ENCODE results near the gene LUC7L3. TPM values are rescaled to one million over a fixed set of nuclear protein-coding genes. Genes with fewer than 3 reads are reported as not detected.

The LUC7L3 gene
- total and polyA plus RNA-seq, 8 donors = 76.1 to 831 (median 643) TPM

DNA sequence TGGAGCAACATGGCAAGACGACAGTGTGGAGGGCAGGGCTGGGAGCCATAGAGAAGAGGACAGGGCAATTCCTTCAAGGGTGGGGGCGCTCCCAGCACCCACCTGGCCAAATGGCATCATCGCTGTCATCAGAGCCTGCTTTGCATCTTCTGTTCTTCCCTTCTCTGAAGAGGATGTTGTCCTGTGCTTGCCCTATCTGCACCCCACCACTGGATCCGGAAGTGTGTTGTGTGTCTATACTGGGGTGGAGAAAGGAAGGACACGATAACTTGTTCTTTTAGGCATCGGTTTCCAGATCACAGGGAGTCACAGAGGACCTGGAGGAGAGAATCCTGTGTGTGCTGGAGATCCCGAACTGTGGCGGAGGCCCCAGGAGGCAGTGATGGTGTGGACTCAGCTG is 73.6 kb downstream of the LUC7L3 start:
- ATAC-seq (peak; percentile 17), DNase-seq (no peak)
- Histone ChIP-seq H3K4me1 (peaks cover 0 to 7% of the 10 kb centered on the region in 2 donors), H3K27me3 (no peaks in the 10 kb centered on the region), H3K27ac (peak overlapping the region in 1 of 2 donors; percentile 65), H3K36me3 (no peaks in the 10 kb centered on the region), H3K4me3 (no peak overlapping the region), H3K9me3 (no peaks in the 10 kb centered on the region)
- TF ChIP-seq, protein P1, sequence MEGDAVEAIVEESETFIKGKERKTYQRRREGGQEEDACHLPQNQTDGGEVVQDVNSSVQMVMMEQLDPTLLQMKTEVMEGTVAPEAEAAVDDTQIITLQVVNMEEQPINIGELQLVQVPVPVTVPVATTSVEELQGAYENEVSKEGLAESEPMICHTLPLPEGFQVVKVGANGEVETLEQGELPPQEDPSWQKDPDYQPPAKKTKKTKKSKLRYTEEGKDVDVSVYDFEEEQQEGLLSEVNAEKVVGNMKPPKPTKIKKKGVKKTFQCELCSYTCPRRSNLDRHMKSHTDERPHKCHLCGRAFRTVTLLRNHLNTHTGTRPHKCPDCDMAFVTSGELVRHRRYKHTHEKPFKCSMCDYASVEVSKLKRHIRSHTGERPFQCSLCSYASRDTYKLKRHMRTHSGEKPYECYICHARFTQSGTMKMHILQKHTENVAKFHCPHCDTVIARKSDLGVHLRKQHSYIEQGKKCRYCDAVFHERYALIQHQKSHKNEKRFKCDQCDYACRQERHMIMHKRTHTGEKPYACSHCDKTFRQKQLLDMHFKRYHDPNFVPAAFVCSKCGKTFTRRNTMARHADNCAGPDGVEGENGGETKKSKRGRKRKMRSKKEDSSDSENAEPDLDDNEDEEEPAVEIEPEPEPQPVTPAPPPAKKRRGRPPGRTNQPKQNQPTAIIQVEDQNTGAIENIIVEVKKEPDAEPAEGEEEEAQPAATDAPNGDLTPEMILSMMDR (IDR thresholded peaks at IDR 0.05) = no peak
- intact Hi-C loops (cut with DNase I) = loop anchor here in 1 of 2 donors (10.0 kb wide), 1 partner anchor 162 kb away; no protein-coding TSS in a partner anchor

DNA sequence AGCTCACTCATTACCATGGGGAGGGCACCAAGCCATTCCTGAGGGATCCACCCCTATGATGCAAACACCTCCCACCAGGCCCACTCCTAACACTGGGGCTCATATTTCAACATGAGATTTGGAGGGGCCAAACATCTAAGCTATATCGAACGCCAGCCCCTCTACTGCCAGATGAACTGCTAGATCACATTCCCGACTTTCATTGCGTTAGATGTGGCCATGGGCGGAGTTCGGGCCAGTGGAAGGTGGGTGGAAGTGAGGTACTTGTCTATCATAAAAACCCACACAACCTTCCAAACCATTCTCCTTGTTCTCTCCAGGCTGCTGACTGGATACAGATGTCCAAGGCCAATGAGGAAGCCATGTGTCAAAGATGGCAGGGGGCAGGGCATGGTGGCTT is 75.0 kb downstream of the LUC7L3 start:
- ATAC-seq (no peak), DNase-seq (no peak)
- no peak overlapping the region for H3K4me3 ChIP-seq
- H3K4me1 ChIP-seq = peaks cover 0 to 7% of the 10 kb centered on the region in 2 donors
- no peaks in the 10 kb centered on the region for H3K27me3 ChIP-seq
- no peaks in the 10 kb centered on the region for H3K9me3 ChIP-seq
- H3K27ac ChIP-seq = no peak overlapping the region
- no peaks in the 10 kb centered on the region for H3K36me3 ChIP-seq
- TF ChIP-seq, protein P1 (IDR thresholded peaks at IDR 0.05) = no peak
- intact Hi-C loops (cut with DNase I) = loop anchor here in 1 of 2 donors (10.0 kb wide), 1 partner anchor 160 kb away; no protein-coding TSS in a partner anchor

DNA sequence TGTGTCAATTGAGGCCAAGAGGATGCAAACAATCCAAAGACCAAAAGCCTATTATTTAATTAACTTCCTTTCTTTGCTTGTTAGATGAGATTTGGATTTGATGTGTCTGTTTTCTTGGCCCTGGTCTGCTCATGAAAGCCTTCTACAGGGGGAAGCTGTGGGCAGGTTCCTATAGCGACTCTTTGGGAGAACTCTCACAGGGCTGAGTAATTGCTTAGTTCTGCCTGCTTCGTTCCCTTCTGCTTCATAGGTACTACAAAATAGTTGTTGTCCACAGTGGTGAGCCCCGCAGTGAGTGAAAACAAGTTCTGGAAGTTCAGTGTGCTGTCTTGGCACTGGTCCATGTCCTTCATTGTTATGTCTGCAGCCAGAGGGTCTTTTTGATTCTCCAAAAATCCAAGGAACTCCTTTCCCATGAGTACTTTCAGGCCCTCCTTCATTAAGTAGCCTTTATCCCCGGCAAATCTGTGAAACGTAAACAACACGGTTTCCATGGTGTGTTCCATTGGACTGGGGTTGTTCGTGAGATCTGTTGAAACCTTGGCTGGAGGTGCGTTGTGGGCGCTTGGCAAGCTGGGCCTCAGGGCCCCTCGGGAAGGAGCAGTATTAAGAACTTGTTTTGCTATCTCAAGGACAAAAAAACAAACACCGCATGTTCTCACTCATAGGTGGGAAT is 77.9 kb downstream of the LUC7L3 start:
- DNase-seq = peak in 2 of 4 donors; percentile 20 to 46
- H3K36me3 ChIP-seq = no peaks in the 10 kb centered on the region
- no peaks in the 10 kb centered on the region for H3K27me3 ChIP-seq
- peaks cover 0 to 7% of the 10 kb centered on the region in 2 donors for H3K4me1 ChIP-seq
- ATAC-seq = no peak
- intact Hi-C loops (cut with DNase I) = loop anchor here in 1 of 2 donors (10.0 kb wide), 1 partner anchor 158 kb away; no protein-coding TSS in a partner anchor
- no peak overlapping the region for H3K27ac ChIP-seq
- H3K9me3 ChIP-seq = no peaks in the 10 kb centered on the region
- H3K4me3 ChIP-seq = no peak overlapping the region
- TF ChIP-seq, protein P1 (IDR thresholded peaks at IDR 0.05) = no peak

DNA sequence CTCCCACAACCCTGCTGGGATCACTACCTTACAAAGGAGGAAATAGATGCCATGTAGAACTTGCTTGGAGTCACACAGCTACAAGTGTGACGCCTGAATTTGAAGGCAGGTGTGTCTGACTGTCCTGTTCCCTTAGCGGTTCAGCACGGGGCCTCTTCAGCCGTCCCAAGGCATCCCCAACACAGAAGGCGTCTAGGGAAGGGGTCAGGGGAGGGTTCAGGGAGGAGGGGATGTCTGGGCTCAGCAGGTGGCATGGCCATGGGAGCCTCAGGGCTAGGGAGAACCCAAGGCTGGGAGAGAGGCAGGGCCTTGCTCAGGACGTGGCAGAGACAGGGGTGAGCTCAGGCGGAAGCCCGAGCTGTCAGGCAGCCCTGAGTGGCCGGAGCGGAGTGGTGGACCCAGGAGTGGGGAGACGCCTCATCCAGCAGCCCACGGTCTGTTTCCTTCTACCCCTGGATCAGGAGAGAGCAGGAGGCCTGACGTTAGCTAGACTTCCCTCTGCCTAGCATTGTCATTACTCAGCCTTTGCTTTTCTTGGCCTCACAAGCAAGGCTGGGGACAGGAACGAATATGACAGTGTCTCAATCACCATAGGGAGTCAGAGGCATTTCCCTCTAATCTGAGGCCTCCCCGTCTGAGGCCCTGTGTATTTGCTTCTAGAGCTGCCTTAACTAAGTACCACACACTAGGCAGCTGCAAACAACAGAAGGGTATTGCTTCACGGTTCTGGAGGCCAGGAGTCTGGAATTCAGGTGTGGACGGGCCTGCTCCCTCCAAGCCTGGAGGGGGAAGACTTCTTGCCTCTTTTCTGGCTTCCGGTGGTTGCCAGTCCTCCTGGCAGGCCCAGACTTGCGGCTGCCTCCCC is 79.3 kb downstream of the LUC7L3 start:
- no peaks in the 10 kb centered on the region for H3K36me3 ChIP-seq
- no peak overlapping the region for H3K4me3 ChIP-seq
- intact Hi-C loops (cut with DNase I) = loop anchor here in 1 of 2 donors (10.0 kb wide), 1 partner anchor 156 kb away; no protein-coding TSS in a partner anchor
- no peaks in the 10 kb centered on the region for H3K4me1 ChIP-seq
- no peak overlapping the region for H3K27ac ChIP-seq
- no peak for DNase-seq
- no peaks in the 10 kb centered on the region for H3K9me3 ChIP-seq
- H3K27me3 ChIP-seq = no peaks in the 10 kb centered on the region
- ATAC-seq = no peak
- TF ChIP-seq, protein P1 (IDR thresholded peaks at IDR 0.05) = no peak

DNA sequence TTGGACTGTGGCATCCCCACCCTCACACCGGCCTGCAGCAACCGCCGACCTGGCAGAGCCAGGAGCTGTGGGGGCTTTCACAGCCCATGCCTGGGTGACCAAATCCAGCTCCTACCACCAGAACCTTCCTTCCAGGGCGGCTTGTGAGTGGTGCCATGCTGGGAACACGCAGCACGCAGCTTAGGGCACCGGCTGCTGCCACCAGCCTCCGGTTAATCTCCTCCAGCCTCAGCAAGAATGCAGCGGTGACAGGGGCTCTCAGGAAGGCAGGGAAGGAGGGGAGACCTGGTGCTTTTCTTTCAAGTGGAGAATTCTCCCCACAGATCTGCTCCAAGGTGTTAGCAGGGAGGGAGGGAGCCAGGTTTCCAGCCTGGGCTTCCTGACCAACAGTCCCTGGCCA is 80.2 kb downstream of the LUC7L3 start:
- no peaks in the 10 kb centered on the region for H3K4me1 ChIP-seq
- DNase-seq = no peak

More for the DNA sequence above, 80.2 kb downstream of the LUC7L3 start:
- Histone ChIP-seq H3K27me3 (no peaks in the 10 kb centered on the region), H3K36me3 (no peaks in the 10 kb centered on the region), H3K9me3 (no peaks in the 10 kb centered on the region), H3K27ac (no peak overlapping the region), H3K4me3 (no peak overlapping the region)
- no peak for ATAC-seq
- intact Hi-C loops (cut with DNase I) = loop anchor here in 1 of 2 donors (10.0 kb wide), 1 partner anchor 155 kb away; no protein-coding TSS in a partner anchor
- TF ChIP-seq, protein P1 (IDR thresholded peaks at IDR 0.05) = no peak
